Measurements from ENCODE around the gene CDR2L. TPM values are rescaled to one million over a fixed set of nuclear protein-coding genes. Genes with fewer than 3 reads are reported as not detected.

CDR2L gene
- 22.6 to 23.1 TPM (median 22.8 TPM) in 3 replicates for total RNA-seq

- DNase-seq (ENCODE audit: low spot score in 2 of 2, unreplicated experiment in 2 of 2): peak; percentile 96 to 98
- Mint-ChIP-seq H3K27ac (peak within 1 kb of the TSS; percentile 94), H3K9me3 (no peaks in the 10 kb centered on the region), H3K27me3 (ENCODE audit: low read depth) (no peaks in the 10 kb centered on the region), H3K4me1 (peaks cover 24% of the 10 kb centered on the region), H3K4me3 (peak within 1 kb of the TSS; percentile 85), H3K36me3 (no peaks in the 10 kb centered on the region)
- no peak for TF ChIP-seq CTCF (IDR thresholded peaks at IDR 0.05; ENCODE audit: unreplicated experiment)
These were observed at the start of gene CDR2L for GRCh38 chr17:74987418-74987908. Gene CDR2L (plus strand): TSS chr17:74987632. CDS start chr17:74988044, 412 bp downstream.

- Mint-ChIP-seq H3K27ac (no peak overlapping the region), H3K36me3 (no peaks in the 10 kb centered on the region), H3K4me1 (peaks cover 2% of the 10 kb centered on the region), H3K27me3 (ENCODE audit: low read depth) (peaks cover 88% of the 10 kb centered on the region), H3K4me3 (no peak overlapping the region), H3K9me3 (no peaks in the 10 kb centered on the region)
- TF ChIP-seq CTCF (IDR thresholded peaks at IDR 0.05; ENCODE audit: unreplicated experiment): no peak
- DNase-seq (ENCODE audit: low spot score in 2 of 2, unreplicated experiment in 2 of 2): no peak
These were observed 49.1 kb upstream of the CDR2L start for GRCh38 chr17:74938194-74938950.

- Mint-ChIP-seq H3K9me3 (no peaks in the 10 kb centered on the region), H3K27ac (no peak overlapping the region), H3K4me1 (peaks cover 2% of the 10 kb centered on the region), H3K36me3 (no peaks in the 10 kb centered on the region), H3K27me3 (ENCODE audit: low read depth) (peaks cover 89% of the 10 kb centered on the region), H3K4me3 (no peak overlapping the region)
- no peak for TF ChIP-seq CTCF (IDR thresholded peaks at IDR 0.05; ENCODE audit: unreplicated experiment)
- DNase-seq (ENCODE audit: low spot score in 2 of 2, unreplicated experiment in 2 of 2): no peak
These were observed 47.9 kb upstream of the CDR2L start for GRCh38 chr17:74939534-74939933.

GRCh38 chr17:74941128-74941725 lies 46.2 kb upstream of the CDR2L start:
- TF ChIP-seq CTCF (IDR thresholded peaks at IDR 0.05; ENCODE audit: unreplicated experiment): no peak
- no peaks in the 10 kb centered on the region for H3K9me3 Mint-ChIP-seq
- H3K27me3 Mint-ChIP-seq (ENCODE audit: low read depth): peaks cover 89% of the 10 kb centered on the region
- no peaks in the 10 kb centered on the region for H3K4me1 Mint-ChIP-seq
- no peaks in the 10 kb centered on the region for H3K36me3 Mint-ChIP-seq
- no peak overlapping the region for H3K4me3 Mint-ChIP-seq
- DNase-seq (ENCODE audit: low spot score in 2 of 2, unreplicated experiment in 2 of 2): no peak
- no peak overlapping the region for H3K27ac Mint-ChIP-seq

- H3K4me3 Mint-ChIP-seq: no peak overlapping the region
- no peak overlapping the region for H3K27ac Mint-ChIP-seq
- no peaks in the 10 kb centered on the region for H3K4me1 Mint-ChIP-seq
- no peak for DNase-seq (ENCODE audit: low spot score in 2 of 2, unreplicated experiment in 2 of 2)
- H3K27me3 Mint-ChIP-seq (ENCODE audit: low read depth): peaks cover 71% of the 10 kb centered on the region
- TF ChIP-seq CTCF (IDR thresholded peaks at IDR 0.05; ENCODE audit: unreplicated experiment): no peak
- H3K36me3 Mint-ChIP-seq: no peaks in the 10 kb centered on the region
- no peaks in the 10 kb centered on the region for H3K9me3 Mint-ChIP-seq
These were observed 43.5 kb upstream of the CDR2L start for GRCh38 chr17:74943808-74944522.
